Neural cell (in vitro differentiated cells): ENCODE measurements around the gene UBXN2A. TPM values are rescaled to one million over a fixed set of nuclear protein-coding genes. Genes with fewer than 3 reads are reported as not detected.

Experiments
- H2AFZ ChIP-seq: fragments of 200-600, 300-800 bp; sonication (generic), shearing (Covaris generic); 2 replicates; pipeline ENCODE4 v1.6.0; 2014; ENCODE audit warnings: low read depth, mild to moderate bottlenecking, antibody characterized with exemption, low read length, moderate library complexity
- H3F3A ChIP-seq: fragments of 200-600 bp; shearing (Covaris generic); 2 replicates; pipeline ENCODE4 v1.6.1; 2016; ENCODE audit warnings: mild to moderate bottlenecking, moderate library complexity, mixed read lengths, antibody characterized with exemption, low read length; ENCODE audit not compliant: insufficient read depth, poor library complexity, severe bottlenecking
- H3K27ac ChIP-seq: fragments of 200-600, 300-800 bp; sonication (generic), shearing (Covaris generic); 2 replicates; pipeline ENCODE4 v1.5.1; 2014; ENCODE audit warnings: mild to moderate bottlenecking, low read length, moderate library complexity
- H3K27me3 ChIP-seq: fragments of 300-800, 200-600 bp; sonication (generic), shearing (Covaris generic); 2 replicates; pipeline ENCODE4 v1.6.0; 2014; ENCODE audit warnings: mild to moderate bottlenecking, low read depth, low read length, moderate library complexity; ENCODE audit not compliant: insufficient read depth
- H3K36me3 ChIP-seq: fragments of 300-800, 200-600 bp; sonication (generic), shearing (Covaris generic); 2 replicates; pipeline ENCODE4 v1.5.1; 2014; ENCODE audit warnings: mild to moderate bottlenecking, antibody characterized with exemption, low read length, moderate library complexity; ENCODE audit not compliant: insufficient read depth
- H3K4me2 ChIP-seq: fragments of 300-800, 200-600 bp; sonication (generic), shearing (Covaris generic); 2 replicates; pipeline ENCODE4 v1.6.0; 2014; ENCODE audit warnings: mild to moderate bottlenecking, low read length
- H3K4me3 ChIP-seq: fragments of 300-800, 200-600 bp; sonication (generic), shearing (Covaris generic); 2 replicates; pipeline ENCODE4 v1.5.1; 2014; ENCODE audit warnings: mild to moderate bottlenecking, low read length, moderate library complexity
- H3K79me2 ChIP-seq: fragments of 200-600 bp; shearing (Covaris generic); replicated peaks from 2 replicates; pipeline ENCODE4 v1.6.0; 2014; ENCODE audit warnings: mild to moderate bottlenecking, low read length, moderate library complexity; ENCODE audit not compliant: insufficient read depth
- H3K9ac ChIP-seq: fragments of 300-800, 200-600 bp; sonication (generic), shearing (Covaris generic); 2 replicates; pipeline ENCODE4 v1.6.1; 2016; ENCODE audit warnings: mild to moderate bottlenecking, low read length, mixed read lengths
- H3K9me2 ChIP-seq: fragments of 200-600 bp; shearing (Covaris generic); 2 replicates; pipeline ENCODE4 v1.6.1; 2016; ENCODE audit warnings: mild to moderate bottlenecking, low read length, mixed read lengths; ENCODE audit not compliant: insufficient read depth
- H3K9me3 ChIP-seq: fragments of 200-600, 300-800 bp; sonication (generic), shearing (Covaris generic); 2 replicates; pipeline ENCODE4 v1.6.1; 2016; ENCODE audit warnings: mild to moderate bottlenecking, mixed run types, low read length, moderate library complexity, mixed read lengths
- H4K20me1 ChIP-seq: fragments of 200-600 bp; shearing (Covaris generic); 2 replicates; pipeline ENCODE4 v1.6.1; 2016; ENCODE audit warnings: mild to moderate bottlenecking, mixed run types; ENCODE audit not compliant: insufficient read depth
- EP300 ChIP-seq: fragments of 450-650 bp; conservative IDR thresholded peaks from 2 replicates; pipeline ENCODE4 v1.6.1; 2014; ENCODE audit warnings: antibody characterized with exemption, mild to moderate bottlenecking, moderate library complexity; ENCODE audit not compliant: poor library complexity, severe bottlenecking
- EZH2 ChIP-seq: fragments of 200-600, 300-800 bp; shearing (Covaris generic), sonication (generic); IDR thresholded peaks from 2 replicates; pipeline ENCODE4 v1.6.1; 2014; ENCODE audit warnings: antibody characterized with exemption, low read length, borderline replicate concordance, mild to moderate bottlenecking; ENCODE audit not compliant: insufficient read depth, poor library complexity, severe bottlenecking
- MXI1 ChIP-seq: fragments of 450-650 bp; conservative IDR thresholded peaks from 2 replicates; pipeline ENCODE4 v1.6.1; 2014; ENCODE audit warnings: antibody characterized with exemption, mild to moderate bottlenecking; ENCODE audit not compliant: poor library complexity, severe bottlenecking
- POLR2AphosphoS5 ChIP-seq: IDR thresholded peaks from 2 replicates; pipeline ENCODE4 v1.6.1; 2012
- RAD21 ChIP-seq: fragments of 450-650 bp; conservative IDR thresholded peaks from 2 replicates; pipeline ENCODE4 v1.6.1; 2014; ENCODE audit warnings: antibody characterized with exemption, mild to moderate bottlenecking, moderate library complexity
- REST ChIP-seq: IDR thresholded peaks from 2 replicates; pipeline ENCODE4 v1.6.1; 2012; ENCODE audit warnings: borderline replicate concordance
- SMC3 ChIP-seq: fragments of 450-650 bp; conservative IDR thresholded peaks from 2 replicates; pipeline ENCODE4 v1.6.1; 2014; ENCODE audit warnings: antibody characterized with exemption, mild to moderate bottlenecking, moderate library complexity; ENCODE audit not compliant: poor library complexity
- TAF1 ChIP-seq: IDR thresholded peaks from 2 replicates; pipeline ENCODE4 v1.6.1; 2012; ENCODE audit warnings: low read depth
- polyA plus RNA-seq: library from polyadenylated mRNA; depleted of rRNA; stranded (reverse); fragments of >200 nt; gene quantifications from 2 replicates; pipeline ENCODE4 v1.2.3, GENCODE V29; 2014
- TF ChIP-seq, protein P1 (sequence below): fragments of 450-650 bp; IDR thresholded peaks from 2 replicates; pipeline ENCODE4 v1.5.1; 2014; ENCODE audit warnings: antibody characterized with exemption, mild to moderate bottlenecking, moderate library complexity; ENCODE audit not compliant: poor library complexity, severe bottlenecking

UBXN2A gene
- polyA plus RNA-seq, 1 donor from 2014 or later = 11.0 TPM

GRCh38 chr2:23988371-23988770 lies 48.1 kb downstream of the UBXN2A start:
- no peaks in the 10 kb centered on the region for H3K9me2 ChIP-seq

DNA sequence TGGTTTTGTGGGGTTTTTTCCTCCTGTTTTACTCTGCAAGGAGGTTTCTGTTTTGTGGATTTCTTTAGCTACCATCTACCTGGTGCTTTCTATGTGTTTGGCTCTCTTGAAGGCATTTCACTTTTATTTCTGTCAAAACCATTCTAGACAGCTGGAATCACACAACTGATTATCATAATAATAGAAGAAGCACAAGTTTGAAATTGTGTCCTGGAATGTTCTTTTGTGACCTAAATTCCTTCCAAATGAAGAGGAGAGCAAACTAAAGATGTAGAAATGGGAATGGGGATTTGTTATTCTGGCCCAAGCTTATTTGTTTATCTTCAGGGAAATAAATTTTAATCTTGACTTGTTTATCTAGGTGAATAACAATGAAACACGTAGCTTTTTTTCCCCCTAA lies 52.7 kb downstream of the UBXN2A start:
- H3K27ac ChIP-seq = no peak overlapping the region
- H3K9me2 ChIP-seq = no peaks in the 10 kb centered on the region
- TF ChIP-seq MXI1 (no peak), EZH2 (no peak), REST (no peak), SMC3 (no peak), POLR2AphosphoS5 (no peak), TAF1 (no peak), RAD21 (no peak)
- TF ChIP-seq, protein P1, sequence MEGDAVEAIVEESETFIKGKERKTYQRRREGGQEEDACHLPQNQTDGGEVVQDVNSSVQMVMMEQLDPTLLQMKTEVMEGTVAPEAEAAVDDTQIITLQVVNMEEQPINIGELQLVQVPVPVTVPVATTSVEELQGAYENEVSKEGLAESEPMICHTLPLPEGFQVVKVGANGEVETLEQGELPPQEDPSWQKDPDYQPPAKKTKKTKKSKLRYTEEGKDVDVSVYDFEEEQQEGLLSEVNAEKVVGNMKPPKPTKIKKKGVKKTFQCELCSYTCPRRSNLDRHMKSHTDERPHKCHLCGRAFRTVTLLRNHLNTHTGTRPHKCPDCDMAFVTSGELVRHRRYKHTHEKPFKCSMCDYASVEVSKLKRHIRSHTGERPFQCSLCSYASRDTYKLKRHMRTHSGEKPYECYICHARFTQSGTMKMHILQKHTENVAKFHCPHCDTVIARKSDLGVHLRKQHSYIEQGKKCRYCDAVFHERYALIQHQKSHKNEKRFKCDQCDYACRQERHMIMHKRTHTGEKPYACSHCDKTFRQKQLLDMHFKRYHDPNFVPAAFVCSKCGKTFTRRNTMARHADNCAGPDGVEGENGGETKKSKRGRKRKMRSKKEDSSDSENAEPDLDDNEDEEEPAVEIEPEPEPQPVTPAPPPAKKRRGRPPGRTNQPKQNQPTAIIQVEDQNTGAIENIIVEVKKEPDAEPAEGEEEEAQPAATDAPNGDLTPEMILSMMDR = no peak

More at GRCh38 chr2:23988371-23988770, 48.1 kb downstream of the UBXN2A start:
- Histone ChIP-seq H3K4me3 (no peak overlapping the region), H3K79me2 (no peaks in the 10 kb centered on the region), H3K9me3 (no peaks in the 10 kb centered on the region), H3F3A (no peaks in the 10 kb centered on the region), H3K27ac (no peak overlapping the region), H3K9ac (no peak overlapping the region), H3K4me2 (no peak overlapping the region), H3K36me3 (no peaks in the 10 kb centered on the region), H4K20me1 (no peaks in the 10 kb centered on the region), H3K27me3 (no peaks in the 10 kb centered on the region), H2AFZ (no peak overlapping the region)
- TF ChIP-seq EZH2 (no peak), SMC3 (no peak), MXI1 (no peak), REST (no peak), TAF1 (no peak), EP300 (no peak), POLR2AphosphoS5 (no peak), RAD21 (no peak)
- TF ChIP-seq, protein P1 = no peak

More for the DNA sequence above, 52.7 kb downstream of the UBXN2A start:
- Histone ChIP-seq H2AFZ (no peak overlapping the region), H3K4me2 (no peak overlapping the region), H3F3A (no peaks in the 10 kb centered on the region), H3K36me3 (no peaks in the 10 kb centered on the region), H3K4me3 (no peak overlapping the region), H3K79me2 (no peaks in the 10 kb centered on the region), H3K9ac (no peak overlapping the region), H4K20me1 (no peaks in the 10 kb centered on the region), H3K9me3 (no peaks in the 10 kb centered on the region), H3K27me3 (no peaks in the 10 kb centered on the region)
